Measurements from ENCODE around the gene LGALS7. TPM values are rescaled to one million over a fixed set of nuclear protein-coding genes. Genes with fewer than 3 reads are reported as not detected.

Gene LGALS7
- total and polyA plus RNA-seq, 2 of the 4 experiments (the other 2 are of a cell fraction), result not detected

GRCh38 chr19:38778733-38779132 is 5.4 kb upstream of the LGALS7 start:
- Histone ChIP-seq H3K4me1 (ENCODE audit: control insufficient read depth, insufficient read depth, low read length) (no peaks in the 10 kb centered on the region), H4K20me1 (ENCODE audit: insufficient read depth, low read length) (no peaks in the 10 kb centered on the region), H3K4me3 (ENCODE audit: insufficient read depth, low read depth, low read length) (no peak overlapping the region), H2BK15ac (ENCODE audit: low read depth, low read length) (no peak overlapping the region), H3K27ac (ENCODE audit: insufficient read depth, low read length) (no peak overlapping the region), H2BK5ac (ENCODE audit: low read depth, low read length, poor library complexity, severe bottlenecking) (no peak overlapping the region), H2AK9ac (replicated peaks; ENCODE audit: low read depth, low read length, poor library complexity) (no peak overlapping the region), H2BK20ac (ENCODE audit: low read depth, low read length) (no peak overlapping the region), H3K4ac (ENCODE audit: low read depth, low read length) (no peak overlapping the region), H3K14ac (replicated peaks; ENCODE audit: low read depth, low read length) (no peak overlapping the region), H3K9me3 (ENCODE audit: control insufficient read depth, insufficient read depth, low read length) (no peaks in the 10 kb centered on the region), H3K9ac (ENCODE audit: low read depth, low read length) (no peak overlapping the region), H3K56ac (ENCODE audit: extremely low read depth, insufficient read depth, low read length) (no peak overlapping the region), H3K4me2 (ENCODE audit: low read depth, low read length) (no peak overlapping the region), H2AK5ac (ENCODE audit: low read depth, low read length) (no peak overlapping the region), H3K27me3 (ENCODE audit: control insufficient read depth, insufficient read depth, low read length) (peaks cover 17% of the 10 kb centered on the region), H4K8ac (ENCODE audit: low read depth in 2 of 2, low read length in 2 of 2) (no peak overlapping the region), H4K5ac (ENCODE audit: low read depth, low read length) (no peak overlapping the region), H3K23ac (ENCODE audit: low read depth, low read length) (no peak overlapping the region), H3K9me1 (ENCODE audit: insufficient read depth, low read length) (no peaks in the 10 kb centered on the region), H2BK120ac (ENCODE audit: low read depth, low read length) (no peak overlapping the region), H3K36me3 (ENCODE audit: control insufficient read depth, insufficient read depth, low read length) (no peaks in the 10 kb centered on the region), H3K79me1 (ENCODE audit: low read depth in 1 of 2, low read length in 2 of 2) (no peaks in the 10 kb centered on the region), H2AFZ (replicated peaks; ENCODE audit: low read length, poor library complexity) (peak overlapping the region; percentile 14), H4K91ac (ENCODE audit: insufficient read depth, low read depth, low read length) (no peak overlapping the region), H3K18ac (ENCODE audit: low read depth, low read length) (no peak overlapping the region)
- 0% methylated on average over 1 of the region's 7 CpGs; no CpG with 5 or more reads in 1 of the 2 experiments for WGBS, 2 experiments (ENCODE audit: extremely low coverage in 2 of 2, insufficient read length in 1 of 2)
- DNase-seq, result no peak
- POLR2A ChIA-PET (ENCODE audit: unreplicated experiment), result no interaction called here
- CTCF ChIA-PET, result no interaction called here
- no TSS peak for BruUV-seq (replicated peaks)
- intact Hi-C loops (cut with micrococcal nuclease), result no loop called here
- dilution Hi-C loops (cut with HindIII; ENCODE audit: low sequenced_read_pairs, unreplicated experiment), result no loop called here
- TF ChIP-seq USF2 (IDR thresholded peaks at IDR 0.05; ENCODE audit: low read depth, low read length) (no peak), MXI1 (IDR thresholded peaks at IDR 0.05; ENCODE audit: borderline replicate concordance, low read depth, low read length) (no peak), FOS (IDR thresholded peaks at IDR 0.05; ENCODE audit: low read depth, low read length) (no peak), CEBPB (IDR thresholded peaks at IDR 0.05; ENCODE audit: low read depth, low read length) (no peak)
- TF ChIP-seq, protein P1, sequence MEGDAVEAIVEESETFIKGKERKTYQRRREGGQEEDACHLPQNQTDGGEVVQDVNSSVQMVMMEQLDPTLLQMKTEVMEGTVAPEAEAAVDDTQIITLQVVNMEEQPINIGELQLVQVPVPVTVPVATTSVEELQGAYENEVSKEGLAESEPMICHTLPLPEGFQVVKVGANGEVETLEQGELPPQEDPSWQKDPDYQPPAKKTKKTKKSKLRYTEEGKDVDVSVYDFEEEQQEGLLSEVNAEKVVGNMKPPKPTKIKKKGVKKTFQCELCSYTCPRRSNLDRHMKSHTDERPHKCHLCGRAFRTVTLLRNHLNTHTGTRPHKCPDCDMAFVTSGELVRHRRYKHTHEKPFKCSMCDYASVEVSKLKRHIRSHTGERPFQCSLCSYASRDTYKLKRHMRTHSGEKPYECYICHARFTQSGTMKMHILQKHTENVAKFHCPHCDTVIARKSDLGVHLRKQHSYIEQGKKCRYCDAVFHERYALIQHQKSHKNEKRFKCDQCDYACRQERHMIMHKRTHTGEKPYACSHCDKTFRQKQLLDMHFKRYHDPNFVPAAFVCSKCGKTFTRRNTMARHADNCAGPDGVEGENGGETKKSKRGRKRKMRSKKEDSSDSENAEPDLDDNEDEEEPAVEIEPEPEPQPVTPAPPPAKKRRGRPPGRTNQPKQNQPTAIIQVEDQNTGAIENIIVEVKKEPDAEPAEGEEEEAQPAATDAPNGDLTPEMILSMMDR (conservative IDR thresholded peaks at IDR 0.05; ENCODE audit: low read depth, low read length), result no peak
- TF ChIP-seq, protein P2, sequence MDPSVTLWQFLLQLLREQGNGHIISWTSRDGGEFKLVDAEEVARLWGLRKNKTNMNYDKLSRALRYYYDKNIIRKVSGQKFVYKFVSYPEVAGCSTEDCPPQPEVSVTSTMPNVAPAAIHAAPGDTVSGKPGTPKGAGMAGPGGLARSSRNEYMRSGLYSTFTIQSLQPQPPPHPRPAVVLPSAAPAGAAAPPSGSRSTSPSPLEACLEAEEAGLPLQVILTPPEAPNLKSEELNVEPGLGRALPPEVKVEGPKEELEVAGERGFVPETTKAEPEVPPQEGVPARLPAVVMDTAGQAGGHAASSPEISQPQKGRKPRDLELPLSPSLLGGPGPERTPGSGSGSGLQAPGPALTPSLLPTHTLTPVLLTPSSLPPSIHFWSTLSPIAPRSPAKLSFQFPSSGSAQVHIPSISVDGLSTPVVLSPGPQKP (IDR thresholded peaks at IDR 0.05; ENCODE audit: borderline replicate concordance, low read depth, low read length), result no peak
- in situ Hi-C loops (cut with MboI; ENCODE audit: low sequenced_read_pairs), result no loop called here
- no peak for ATAC-seq (ENCODE audit: low read depth)
